Smooth muscle cell (in vitro differentiated cells): ENCODE results near the gene ZNF385A. TPM values are rescaled to one million over a fixed set of nuclear protein-coding genes. Genes with fewer than 3 reads are reported as not detected.

ENCODE experiments used
- DNase-seq: peaks from one replicate; lab custom pipeline; 2025; ENCODE audit not compliant: unreplicated experiment; lab: John Stamatoyannopoulos, UW
- H2AFZ ChIP-seq: fragments of 200-600 bp; sonication (generic); 2 replicates; pipeline ENCODE4 v1.6.0; 2016; ENCODE audit warnings: antibody characterized with exemption, low read depth, mild to moderate bottlenecking
- H3F3A ChIP-seq: fragments of 200-600 bp; sonication (generic); 2 replicates; pipeline ENCODE4 v1.6.0; 2017; ENCODE audit warnings: antibody characterized with exemption, low read depth
- H3K27ac ChIP-seq: fragments of 200-600 bp; sonication (generic); 2 replicates; pipeline ENCODE4 v1.5.1; 2016; ENCODE audit warnings: low read depth, mild to moderate bottlenecking
- H3K27me3 ChIP-seq: fragments of 200-600 bp; sonication (generic); 2 replicates; pipeline ENCODE4 v1.6.1; 2016; ENCODE audit warnings: low read depth, mild to moderate bottlenecking
- H3K36me3 ChIP-seq: fragments of 200-600 bp; sonication (generic); 2 replicates; pipeline ENCODE4 v1.5.1; 2016; ENCODE audit warnings: low read depth
- H3K4me1 ChIP-seq: fragments of 200-600 bp; sonication (generic); 2 replicates; pipeline ENCODE4 v1.5.1; 2016; ENCODE audit warnings: low read depth
- H3K4me2 ChIP-seq: fragments of 200-600 bp; sonication (generic); 2 replicates; pipeline ENCODE4 v1.6.0; 2016; ENCODE audit warnings: mild to moderate bottlenecking
- H3K4me3 ChIP-seq: fragments of 200-600 bp; sonication (generic); 2 replicates; pipeline ENCODE4 v1.5.1; 2016; ENCODE audit warnings: mild to moderate bottlenecking
- H3K79me2 ChIP-seq: fragments of 200-600 bp; sonication (generic); 2 replicates; pipeline ENCODE4 v1.6.0; 2016; ENCODE audit warnings: low read depth, mild to moderate bottlenecking
- H3K9ac ChIP-seq: fragments of 200-600 bp; sonication (generic); 2 replicates; pipeline ENCODE4 v1.6.0; 2016; ENCODE audit warnings: low read depth
- H3K9me3 ChIP-seq: fragments of 200-600 bp; sonication (generic); replicated peaks from 2 replicates; pipeline ENCODE4 v1.5.1; 2016; ENCODE audit warnings: low read depth
- H4K20me1 ChIP-seq: fragments of 200-600 bp; sonication (generic); 2 replicates; pipeline ENCODE4 v1.6.0; 2016; ENCODE audit warnings: low read depth
- WGBS: methylation state at CpG from one replicate; pipeline ENCODE4 v1.1.7; 2016; ENCODE audit warnings: low lambda C conversion rate; 5-methylcytosine and 5-hydroxymethylcytosine counted together
- polyA plus RNA-seq: library from polyadenylated mRNA; unstranded; fragments of >200 nt; fragmentation: Nextera tagmentation; extraction: Ambion mirVana; gene quantifications from 2 replicates; pipeline ENCODE4 v1.2.1, GENCODE V29; 2016
- total RNA-seq: library from RNA; depleted of rRNA; stranded (reverse); fragments of >200 nt; gene quantifications from 2 replicates; pipeline ENCODE4 v1.2.3, GENCODE V29; 2014
- TF ChIP-seq, protein P1 (sequence below): fragments of 200-600 bp; sonication (generic); IDR thresholded peaks from 2 replicates; pipeline ENCODE4 v1.5.1; 2017; ENCODE audit warnings: borderline replicate concordance, mild to moderate bottlenecking, antibody characterized with exemption; ENCODE audit not compliant: insufficient read depth, poor library complexity, severe bottlenecking

Gene ZNF385A
- total and polyA plus RNA-seq, 2 experiments from 2014 or later, result 6.5 to 20.2 TPM

DNA sequence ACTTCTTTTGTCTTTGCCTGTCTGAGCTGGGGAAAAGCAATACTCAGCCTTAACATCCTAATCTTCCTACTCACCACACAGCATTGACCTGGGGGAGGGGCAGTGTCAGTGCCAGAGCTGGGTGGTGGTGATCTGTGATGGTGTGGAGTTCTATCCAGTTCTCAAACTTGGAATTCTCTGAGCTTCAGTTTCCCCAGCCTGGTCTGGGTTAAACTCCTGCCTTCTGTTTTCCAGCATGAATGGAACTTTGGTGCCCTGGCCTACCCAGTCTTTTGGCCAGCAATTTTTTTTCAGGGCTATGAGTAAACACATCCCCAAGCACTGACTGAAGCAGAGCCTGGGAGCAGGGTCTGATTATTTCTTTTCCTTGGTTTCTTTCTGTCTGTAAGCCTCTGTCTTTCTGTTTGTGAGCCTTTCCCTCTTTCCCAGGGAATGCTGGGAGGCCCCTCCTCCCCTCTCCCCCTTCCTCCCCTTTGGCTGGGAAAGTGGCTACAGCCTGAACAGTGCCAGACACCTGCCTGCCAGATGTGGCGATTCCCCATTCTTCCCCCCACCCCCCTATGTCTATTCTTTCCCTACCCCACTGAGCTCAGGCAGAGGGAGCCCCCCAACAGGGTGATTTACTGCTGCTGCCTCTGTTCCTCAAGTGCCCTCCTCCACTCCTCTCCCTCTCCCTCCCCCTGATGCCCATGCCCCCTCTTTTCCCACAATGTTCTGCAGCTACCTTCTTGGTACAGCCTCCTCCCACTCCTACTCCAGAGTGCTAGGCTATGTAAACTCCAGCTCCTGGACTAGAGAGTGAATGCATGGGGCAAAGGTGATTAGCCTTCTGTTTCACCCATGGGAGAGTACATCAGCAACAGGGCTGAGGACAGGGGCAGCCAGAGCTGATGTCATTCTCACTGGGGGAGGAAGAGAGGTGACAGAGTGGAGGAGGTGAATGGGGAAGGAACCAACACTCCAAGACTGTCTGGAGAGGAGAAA, 31.4 kb downstream of the ZNF385A start:
- TF ChIP-seq, protein P1, sequence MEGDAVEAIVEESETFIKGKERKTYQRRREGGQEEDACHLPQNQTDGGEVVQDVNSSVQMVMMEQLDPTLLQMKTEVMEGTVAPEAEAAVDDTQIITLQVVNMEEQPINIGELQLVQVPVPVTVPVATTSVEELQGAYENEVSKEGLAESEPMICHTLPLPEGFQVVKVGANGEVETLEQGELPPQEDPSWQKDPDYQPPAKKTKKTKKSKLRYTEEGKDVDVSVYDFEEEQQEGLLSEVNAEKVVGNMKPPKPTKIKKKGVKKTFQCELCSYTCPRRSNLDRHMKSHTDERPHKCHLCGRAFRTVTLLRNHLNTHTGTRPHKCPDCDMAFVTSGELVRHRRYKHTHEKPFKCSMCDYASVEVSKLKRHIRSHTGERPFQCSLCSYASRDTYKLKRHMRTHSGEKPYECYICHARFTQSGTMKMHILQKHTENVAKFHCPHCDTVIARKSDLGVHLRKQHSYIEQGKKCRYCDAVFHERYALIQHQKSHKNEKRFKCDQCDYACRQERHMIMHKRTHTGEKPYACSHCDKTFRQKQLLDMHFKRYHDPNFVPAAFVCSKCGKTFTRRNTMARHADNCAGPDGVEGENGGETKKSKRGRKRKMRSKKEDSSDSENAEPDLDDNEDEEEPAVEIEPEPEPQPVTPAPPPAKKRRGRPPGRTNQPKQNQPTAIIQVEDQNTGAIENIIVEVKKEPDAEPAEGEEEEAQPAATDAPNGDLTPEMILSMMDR, result no peak
- H4K20me1 ChIP-seq, result no peaks in the 10 kb centered on the region
- no peak for DNase-seq
- H3K27me3 ChIP-seq, result no peaks in the 10 kb centered on the region
- H3K9me3 ChIP-seq, result no peaks in the 10 kb centered on the region
- no peak overlapping the region for H3K4me3 ChIP-seq
- peaks cover 91% of the 10 kb centered on the region for H3K4me1 ChIP-seq
- H3K27ac ChIP-seq, result peak overlapping the region; percentile 93
- H3K79me2 ChIP-seq, result no peaks in the 10 kb centered on the region
- H2AFZ ChIP-seq, result no peak overlapping the region
- WGBS, result no CpG with 5 or more reads among the region's 1 CpG
- no peaks in the 10 kb centered on the region for H3K36me3 ChIP-seq
- H3F3A ChIP-seq, result peaks cover 38% of the 10 kb centered on the region
- peak overlapping the region; percentile 65 for H3K4me2 ChIP-seq
- H3K9ac ChIP-seq, result peak overlapping the region; percentile 68

DNA sequence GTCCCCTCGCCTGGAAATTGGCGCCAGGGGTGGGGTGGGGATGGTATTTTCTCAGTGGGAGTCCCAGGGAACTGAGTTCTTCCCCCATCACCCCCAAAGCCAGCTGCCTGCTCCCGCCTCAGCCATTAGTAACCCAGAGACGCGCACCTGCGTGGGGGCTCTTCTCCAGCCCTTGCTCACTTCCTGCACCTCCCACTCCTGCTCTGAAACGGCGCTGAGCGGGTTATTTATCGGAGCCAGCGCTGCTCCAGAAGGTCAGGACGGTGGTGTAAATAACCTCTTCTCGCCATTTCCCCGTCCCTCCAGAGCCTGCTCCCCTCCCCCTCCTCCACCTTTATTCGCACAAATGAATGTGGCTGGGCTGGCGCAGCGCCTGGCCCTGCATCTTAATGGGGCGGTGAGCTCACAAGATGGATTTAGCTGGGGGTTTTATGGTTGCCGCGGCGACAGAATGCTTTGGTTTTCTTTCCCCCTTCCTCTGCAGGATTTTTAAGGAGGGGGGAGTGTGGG, 32.5 kb downstream of the ZNF385A start:
- TF ChIP-seq, protein P1, result no peak
- Histone ChIP-seq H2AFZ (no peak overlapping the region), H4K20me1 (peaks cover 2% of the 10 kb centered on the region), H3K79me2 (no peaks in the 10 kb centered on the region), H3K36me3 (peaks cover 7% of the 10 kb centered on the region), H3K27me3 (no peaks in the 10 kb centered on the region), H3K4me1 (peaks cover 80% of the 10 kb centered on the region), H3K4me2 (peak overlapping the region; percentile 65), H3K9ac (peak overlapping the region; percentile 68), H3K9me3 (no peaks in the 10 kb centered on the region), H3K4me3 (peak overlapping the region; percentile 9), H3F3A (peaks cover 33% of the 10 kb centered on the region), H3K27ac (peak overlapping the region; percentile 93)
- no peak for DNase-seq
- 12% methylated on average over 21 of the region's 21 CpGs for WGBS

DNA sequence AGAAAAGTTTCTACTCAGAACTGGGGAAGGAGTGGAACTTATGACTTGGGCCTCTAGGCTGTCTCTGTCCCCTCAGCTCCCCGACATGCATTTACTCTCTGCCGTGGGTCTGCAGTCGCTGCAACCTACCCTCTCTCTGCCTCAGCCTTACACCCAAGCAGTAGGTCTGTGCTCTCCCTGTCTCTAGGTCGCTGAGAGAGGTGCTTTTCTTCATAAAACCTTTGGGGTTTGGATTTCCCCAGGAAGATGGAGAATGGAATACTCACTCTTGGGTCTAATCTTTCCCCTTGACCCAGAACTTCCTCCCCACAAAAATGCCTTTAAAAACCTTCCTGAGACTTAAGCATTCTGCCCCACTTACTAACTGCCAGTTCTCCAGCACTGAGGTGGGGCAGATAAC, 33.2 kb downstream of the ZNF385A start:
- 65% methylated on average over 4 of the region's 4 CpGs for WGBS
- TF ChIP-seq, protein P1, result no peak
- Histone ChIP-seq H3F3A (peaks cover 33% of the 10 kb centered on the region), H3K4me3 (no peak overlapping the region), H3K9ac (no peak overlapping the region), H3K9me3 (no peaks in the 10 kb centered on the region), H3K4me1 (peaks cover 73% of the 10 kb centered on the region), H3K27ac (peak overlapping the region; percentile 93), H3K4me2 (no peak overlapping the region), H3K36me3 (peaks cover 7% of the 10 kb centered on the region), H3K27me3 (no peaks in the 10 kb centered on the region), H2AFZ (no peak overlapping the region), H3K79me2 (no peaks in the 10 kb centered on the region), H4K20me1 (peaks cover 9% of the 10 kb centered on the region)
- DNase-seq, result no peak
